Gastrocnemius medialis (tissue), 4 donors: ENCODE results near the gene BHLHA15.

ENCODE experiments used
- POLR2A ChIP-seq, 2 donors: fragments of 450-650 bp; IDR thresholded peaks; one replicate each; pipeline ENCODE4 v1.6.1; 2017; ENCODE audit warnings: antibody characterized with exemption in 2 of 2, mild to moderate bottlenecking in 2 of 2, moderate library complexity in 2 of 2
- TF ChIP-seq, protein P1 (sequence below), 5 experiments: fragments of 450-650 bp in 3 of 5; fragments of 200-600 bp in 2 of 5; sonication (generic) in 2 of 5; IDR thresholded peaks in 4 of 5; conservative IDR thresholded peaks in 1 of 5; 1 replicate in 4 of 5; 2 replicates in 1 of 5; pipeline ENCODE4 v1.5.1; 2016 to 2019; ENCODE audit warnings: antibody characterized with exemption in 5 of 5, mild to moderate bottlenecking in 3 of 5, moderate library complexity in 3 of 5

DNA sequence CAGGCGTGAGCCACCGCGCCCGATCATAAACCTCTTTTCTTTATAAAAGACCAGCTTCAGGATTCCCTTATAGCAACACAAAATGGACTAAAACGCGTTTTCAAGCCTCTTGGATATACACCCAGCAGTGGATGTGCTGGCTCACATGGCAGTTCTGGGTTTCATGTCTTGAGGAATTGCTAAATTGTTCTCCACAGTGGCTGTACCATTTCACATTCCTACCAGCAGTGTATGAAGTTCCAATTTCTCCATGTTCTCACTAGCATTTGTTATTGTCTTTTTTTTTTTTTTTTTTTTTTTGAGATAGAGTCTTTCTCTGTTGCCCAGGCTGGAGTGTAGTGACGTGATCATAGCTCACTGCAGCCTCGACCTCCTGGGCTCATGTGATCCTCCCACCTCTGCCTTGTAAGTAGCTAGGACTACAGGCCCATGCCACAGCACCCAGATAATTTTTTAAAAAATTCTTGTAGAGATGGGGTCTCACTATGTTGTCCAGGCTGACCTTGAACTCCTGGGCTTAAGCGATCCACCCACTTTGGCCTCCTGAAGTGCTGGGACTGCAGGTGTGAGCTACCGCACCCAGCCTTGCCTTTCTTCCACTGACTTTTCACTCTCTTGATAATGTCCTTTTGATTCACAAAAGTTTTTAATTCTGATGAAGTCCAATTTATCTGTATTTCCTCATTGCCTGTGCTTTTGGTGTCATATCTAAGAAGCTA lies 23.3 kb downstream of the BHLHA15 start:
- TF ChIP-seq, protein P1, sequence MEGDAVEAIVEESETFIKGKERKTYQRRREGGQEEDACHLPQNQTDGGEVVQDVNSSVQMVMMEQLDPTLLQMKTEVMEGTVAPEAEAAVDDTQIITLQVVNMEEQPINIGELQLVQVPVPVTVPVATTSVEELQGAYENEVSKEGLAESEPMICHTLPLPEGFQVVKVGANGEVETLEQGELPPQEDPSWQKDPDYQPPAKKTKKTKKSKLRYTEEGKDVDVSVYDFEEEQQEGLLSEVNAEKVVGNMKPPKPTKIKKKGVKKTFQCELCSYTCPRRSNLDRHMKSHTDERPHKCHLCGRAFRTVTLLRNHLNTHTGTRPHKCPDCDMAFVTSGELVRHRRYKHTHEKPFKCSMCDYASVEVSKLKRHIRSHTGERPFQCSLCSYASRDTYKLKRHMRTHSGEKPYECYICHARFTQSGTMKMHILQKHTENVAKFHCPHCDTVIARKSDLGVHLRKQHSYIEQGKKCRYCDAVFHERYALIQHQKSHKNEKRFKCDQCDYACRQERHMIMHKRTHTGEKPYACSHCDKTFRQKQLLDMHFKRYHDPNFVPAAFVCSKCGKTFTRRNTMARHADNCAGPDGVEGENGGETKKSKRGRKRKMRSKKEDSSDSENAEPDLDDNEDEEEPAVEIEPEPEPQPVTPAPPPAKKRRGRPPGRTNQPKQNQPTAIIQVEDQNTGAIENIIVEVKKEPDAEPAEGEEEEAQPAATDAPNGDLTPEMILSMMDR (IDR thresholded peaks at IDR 0.05 in 4 of 5, conservative IDR thresholded peaks at IDR 0.05 in 1 of 5) = no peak
- TF ChIP-seq POLR2A (IDR thresholded peaks at IDR 0.05) = no peak
